Measurements from ENCODE around the gene MYLK3.

MYLK3 gene

DNA sequence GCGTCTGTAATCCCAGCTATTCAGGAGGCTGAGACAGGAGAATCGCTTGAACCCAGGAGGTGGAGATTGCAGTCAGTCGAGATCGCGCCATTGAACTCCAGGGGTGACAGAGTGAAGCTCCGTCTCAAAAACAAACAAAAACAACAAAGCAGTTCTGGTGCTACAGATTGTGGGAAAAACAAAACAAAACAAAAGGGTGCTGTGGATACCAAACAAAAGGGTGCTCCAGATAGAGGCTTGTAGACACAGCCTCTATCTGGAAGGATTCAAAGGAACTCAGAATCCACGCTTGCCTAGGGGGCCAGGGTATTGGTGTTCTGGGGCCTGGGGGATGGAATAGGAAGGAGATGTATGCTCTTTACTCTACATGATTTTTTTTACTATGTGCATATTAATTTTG, 2.5 kb downstream of the MYLK3 start:
- no peak overlapping the region for H3K27ac ChIP-seq
- TF ChIP-seq, protein P1, sequence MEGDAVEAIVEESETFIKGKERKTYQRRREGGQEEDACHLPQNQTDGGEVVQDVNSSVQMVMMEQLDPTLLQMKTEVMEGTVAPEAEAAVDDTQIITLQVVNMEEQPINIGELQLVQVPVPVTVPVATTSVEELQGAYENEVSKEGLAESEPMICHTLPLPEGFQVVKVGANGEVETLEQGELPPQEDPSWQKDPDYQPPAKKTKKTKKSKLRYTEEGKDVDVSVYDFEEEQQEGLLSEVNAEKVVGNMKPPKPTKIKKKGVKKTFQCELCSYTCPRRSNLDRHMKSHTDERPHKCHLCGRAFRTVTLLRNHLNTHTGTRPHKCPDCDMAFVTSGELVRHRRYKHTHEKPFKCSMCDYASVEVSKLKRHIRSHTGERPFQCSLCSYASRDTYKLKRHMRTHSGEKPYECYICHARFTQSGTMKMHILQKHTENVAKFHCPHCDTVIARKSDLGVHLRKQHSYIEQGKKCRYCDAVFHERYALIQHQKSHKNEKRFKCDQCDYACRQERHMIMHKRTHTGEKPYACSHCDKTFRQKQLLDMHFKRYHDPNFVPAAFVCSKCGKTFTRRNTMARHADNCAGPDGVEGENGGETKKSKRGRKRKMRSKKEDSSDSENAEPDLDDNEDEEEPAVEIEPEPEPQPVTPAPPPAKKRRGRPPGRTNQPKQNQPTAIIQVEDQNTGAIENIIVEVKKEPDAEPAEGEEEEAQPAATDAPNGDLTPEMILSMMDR (conservative IDR thresholded peaks at IDR 0.05), result no peak

DNA sequence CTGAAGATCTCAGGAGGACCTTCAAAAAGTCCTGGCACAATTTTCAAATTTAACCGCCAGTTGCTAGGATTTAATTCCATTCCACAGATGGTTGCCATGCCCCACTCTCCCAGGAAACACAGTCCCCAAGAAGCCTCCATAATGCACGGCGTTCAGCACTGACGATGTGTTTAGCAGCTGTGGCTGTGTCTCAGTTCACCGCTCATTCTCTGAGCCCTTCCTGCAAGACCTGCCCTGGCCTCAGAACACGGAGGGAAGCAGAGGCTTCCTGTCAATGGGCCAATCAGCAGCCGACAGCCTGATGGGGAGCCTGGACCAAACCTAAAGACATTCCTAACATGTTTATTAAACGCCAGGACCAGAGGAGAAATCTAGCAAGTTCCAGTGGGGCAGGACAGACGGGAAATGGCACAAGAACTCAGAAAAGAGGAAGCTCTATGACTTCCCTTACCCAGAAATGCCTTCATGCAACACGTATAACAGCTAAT, 4.9 kb downstream of the MYLK3 start:
- TF ChIP-seq, protein P1 (conservative IDR thresholded peaks at IDR 0.05), result no peak
- H3K27ac ChIP-seq, result no peak overlapping the region

DNA sequence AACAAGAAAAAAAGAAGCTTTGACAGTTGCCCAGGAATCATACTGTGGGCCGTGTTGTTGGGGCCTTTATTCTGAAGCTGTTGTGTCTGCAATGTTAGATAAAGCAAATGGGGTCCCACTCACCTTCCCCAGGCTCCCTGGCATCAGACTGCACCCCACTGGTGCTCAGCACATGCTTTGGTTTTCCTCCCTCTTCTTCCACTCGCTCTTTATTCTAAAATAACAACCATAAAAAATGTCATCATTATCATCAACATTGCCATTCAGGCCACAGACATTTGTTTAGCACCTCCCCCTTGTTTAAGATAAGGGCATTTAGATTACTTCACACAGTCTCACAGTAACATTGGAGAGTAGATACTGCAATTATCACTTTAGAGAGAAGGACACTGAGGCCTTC, 8.2 kb downstream of the MYLK3 start:
- no peak overlapping the region for H3K27ac ChIP-seq
- TF ChIP-seq, protein P1 (conservative IDR thresholded peaks at IDR 0.05), result no peak

DNA sequence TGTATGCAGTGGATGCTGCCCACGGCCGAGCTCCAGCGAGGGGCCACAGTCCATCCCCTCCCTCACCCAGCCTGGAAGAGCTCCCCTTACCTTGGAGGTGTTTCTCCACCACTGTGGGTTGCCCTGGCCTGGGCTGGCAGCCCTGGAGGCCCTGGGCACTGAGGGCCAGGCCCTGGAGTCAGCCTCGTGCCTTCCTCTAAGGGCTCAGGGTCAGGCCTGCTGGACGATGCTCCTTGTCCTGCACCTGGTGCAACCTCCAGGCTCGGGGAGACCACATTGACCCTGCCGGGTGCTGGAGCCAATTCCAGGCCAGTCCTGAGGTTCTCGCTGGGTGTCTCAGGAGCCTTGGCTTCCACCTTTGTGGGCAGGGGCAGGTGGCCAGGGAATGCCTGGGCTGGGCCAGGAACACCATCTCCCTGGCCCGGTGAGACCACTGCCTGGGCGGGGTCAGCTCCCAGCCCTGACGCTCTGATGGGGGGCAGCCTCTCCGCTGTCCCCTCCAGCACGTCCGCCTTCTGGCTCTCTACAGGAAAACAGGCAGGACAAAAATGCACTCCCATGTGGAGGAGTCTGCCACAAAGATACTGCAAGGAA, 10.4 kb downstream of the MYLK3 start:
- H3K27ac ChIP-seq, result no peak overlapping the region
- TF ChIP-seq, protein P1 (conservative IDR thresholded peaks at IDR 0.05), result no peak

DNA sequence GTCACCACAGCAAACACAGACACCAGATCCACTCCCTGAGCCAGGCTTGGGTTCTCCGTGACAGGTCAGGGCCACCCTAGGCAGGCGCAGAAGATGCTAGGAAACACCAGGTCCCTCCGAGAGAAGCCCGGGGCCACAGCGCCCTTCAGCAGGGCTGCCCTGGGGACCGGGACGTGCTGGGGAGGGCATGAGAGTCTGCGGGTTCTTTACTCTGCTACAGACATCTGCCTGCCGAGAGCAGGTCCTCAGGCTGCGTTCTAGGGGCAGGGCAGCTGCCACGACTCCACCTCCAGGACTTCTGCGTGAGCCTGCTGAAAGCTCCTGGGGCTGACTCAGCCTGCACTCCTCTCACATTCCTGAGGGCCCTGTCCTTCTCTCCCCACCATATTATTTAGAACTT, 11.4 kb downstream of the MYLK3 start:
- H3K27ac ChIP-seq, result no peak overlapping the region
- TF ChIP-seq, protein P1 (conservative IDR thresholded peaks at IDR 0.05), result no peak

DNA sequence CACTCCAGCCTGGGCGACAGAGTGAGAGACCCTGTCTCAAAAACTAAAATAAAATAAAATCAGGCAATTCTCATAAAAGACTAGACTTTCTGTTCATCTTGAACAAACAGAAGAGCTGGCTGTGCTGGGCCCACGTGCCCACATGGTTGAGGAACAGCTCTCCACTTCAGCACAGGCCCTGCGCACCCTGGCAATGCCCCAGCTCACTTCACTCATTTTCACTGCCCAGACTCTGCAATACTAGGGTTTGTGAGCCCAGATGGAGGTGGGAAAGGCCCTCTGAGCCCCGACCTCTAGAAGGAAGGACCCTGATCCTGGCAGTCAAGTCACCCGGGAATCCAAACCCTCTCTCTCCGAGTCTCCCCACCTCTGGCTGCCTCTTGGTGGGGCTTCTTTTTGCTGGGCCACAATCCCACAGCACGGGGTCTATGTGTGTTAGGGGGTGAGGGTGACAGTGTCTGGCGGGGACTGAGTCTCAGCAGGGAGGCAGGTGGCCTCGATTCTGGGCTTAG, 14.8 kb downstream of the MYLK3 start:
- TF ChIP-seq, protein P1 (conservative IDR thresholded peaks at IDR 0.05), result no peak
- no peak overlapping the region for H3K27ac ChIP-seq

DNA sequence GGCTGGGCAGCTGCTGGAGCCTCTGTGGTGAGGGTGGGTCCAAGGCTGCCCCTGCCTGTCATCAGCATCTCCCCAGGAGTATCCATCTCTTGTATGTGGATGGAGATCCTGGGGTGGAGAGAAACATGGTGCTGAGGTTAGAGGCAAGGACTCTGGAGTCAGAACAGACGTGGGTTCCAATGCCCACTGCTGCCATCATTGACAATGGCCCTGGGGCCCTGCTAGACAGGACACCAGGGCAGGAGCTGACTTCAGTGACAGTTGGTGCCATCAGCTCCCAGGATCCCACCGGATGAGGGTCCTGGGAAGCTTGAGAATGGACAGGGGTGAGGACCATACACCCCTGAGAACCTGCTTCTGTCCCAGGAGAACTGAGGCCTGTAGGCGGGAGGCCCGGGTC, 15.6 kb downstream of the MYLK3 start:
- TF ChIP-seq, protein P1 (conservative IDR thresholded peaks at IDR 0.05), result no peak
- H3K27ac ChIP-seq, result no peak overlapping the region
